RWPE2 (cell line): ENCODE results near the gene OCA2.
A peak's percentile ranks its signal among the peaks of the same experiment; 100 is the strongest.

Experiments used
- ATAC-seq: fragments of 200-7000 bp; cut with Tn5 transposase; 3 replicates; pipeline ENCODE4 v1.9.1; 2021; ENCODE audit warnings: low read depth
- DNase-seq: peaks from one replicate; pipeline ENCODE4 v3.0.0-alpha.2; 2020; ENCODE audit warnings: low spot score
- H3K27ac ChIP-seq: fragments of 450-650 bp; 2 replicates; pipeline ENCODE4 v1.5.1; 2017; ENCODE audit warnings: mild to moderate bottlenecking; ENCODE audit not compliant: poor library complexity, severe bottlenecking
- H3K27me3 ChIP-seq: fragments of 250-450 bp; sonication (Bioruptor Pico); 2 replicates; pipeline ENCODE4 v1.5.1; 2021; ENCODE audit warnings: mild to moderate bottlenecking, moderate library complexity; ENCODE audit not compliant: insufficient read depth, poor library complexity, severe bottlenecking
- H3K36me3 ChIP-seq: fragments of 250-450 bp; sonication (Bioruptor Pico); 2 replicates; pipeline ENCODE4 v1.5.1; 2020; ENCODE audit warnings: low read depth, mild to moderate bottlenecking, moderate library complexity
- H3K4me1 ChIP-seq: fragments of 250-450 bp; sonication (Bioruptor Pico); 2 replicates; pipeline ENCODE4 v1.5.1; 2021; ENCODE audit warnings: mild to moderate bottlenecking, moderate library complexity; ENCODE audit not compliant: insufficient read depth, poor library complexity, severe bottlenecking
- H3K4me3 ChIP-seq: fragments of 250-450 bp; sonication (Bioruptor Pico); 2 replicates; pipeline ENCODE4 v1.5.1; 2021; ENCODE audit warnings: mild to moderate bottlenecking, moderate library complexity; ENCODE audit not compliant: severe bottlenecking
- H3K9me3 ChIP-seq: fragments of 250-450 bp; sonication (Bioruptor Pico); 2 replicates; pipeline ENCODE4 v1.5.1; 2021; ENCODE audit warnings: mild to moderate bottlenecking, moderate library complexity; ENCODE audit not compliant: severe bottlenecking
- CTCF ChIP-seq: fragments of 450-650 bp; IDR thresholded peaks from one replicate; pipeline ENCODE4 v1.5.1; 2017; ENCODE audit warnings: mild to moderate bottlenecking, moderate library complexity; ENCODE audit not compliant: poor library complexity, severe bottlenecking

Gene OCA2

GRCh38 chr15:28003302-28004037 is 95.6 kb downstream of the OCA2 start:
- no peak for TF ChIP-seq CTCF
- peaks cover 3% of the 10 kb centered on the region for H3K9me3 ChIP-seq
- no peak overlapping the region for H3K4me3 ChIP-seq
- no peak; the same call in 2 of the 3 replicates for ATAC-seq
- no peaks in the 10 kb centered on the region for H3K36me3 ChIP-seq
- no peak overlapping the region for H3K27ac ChIP-seq
- H3K4me1 ChIP-seq = peaks cover 2% of the 10 kb centered on the region
- no peaks in the 10 kb centered on the region for H3K27me3 ChIP-seq
- peak; percentile 67 for DNase-seq

GRCh38 chr15:28002867-28003266 is 96.2 kb downstream of the OCA2 start:
- Histone ChIP-seq H3K27me3 (no peaks in the 10 kb centered on the region), H3K4me1 (no peaks in the 10 kb centered on the region), H3K36me3 (no peaks in the 10 kb centered on the region), H3K4me3 (no peak overlapping the region), H3K9me3 (peaks cover 3% of the 10 kb centered on the region), H3K27ac (no peak overlapping the region)
- TF ChIP-seq CTCF = no peak
- DNase-seq = no peak
- no peak for ATAC-seq

- no peak for DNase-seq
- Histone ChIP-seq H3K36me3 (no peaks in the 10 kb centered on the region), H3K4me1 (no peaks in the 10 kb centered on the region), H3K27me3 (no peaks in the 10 kb centered on the region), H3K9me3 (peaks cover 3% of the 10 kb centered on the region), H3K27ac (no peak overlapping the region), H3K4me3 (no peak overlapping the region)
- ATAC-seq = peak; percentile 18; the same call in 2 of the 3 replicates
- no peak for TF ChIP-seq CTCF
Measured at GRCh38 chr15:28002136-28002861, 96.8 kb downstream of the OCA2 start.

- TF ChIP-seq CTCF = no peak
- Histone ChIP-seq H3K36me3 (no peaks in the 10 kb centered on the region), H3K27me3 (no peaks in the 10 kb centered on the region), H3K9me3 (peaks cover 3% of the 10 kb centered on the region), H3K4me1 (no peaks in the 10 kb centered on the region), H3K4me3 (no peak overlapping the region), H3K27ac (no peak overlapping the region)
- peak; percentile 16; the same call in 1 of the 3 replicates for ATAC-seq
- DNase-seq = no peak
Measured at GRCh38 chr15:28001641-28002040, 97.5 kb downstream of the OCA2 start.
